Nephron progenitor cell (in vitro differentiated cells): ENCODE results near the gene IMPA2.

Source experiments
- DNase-seq: peaks from one replicate; pipeline ENCODE4 v3.0.0; 2021
- H3K27ac Mint-ChIP-seq: 2 replicates; pipeline ENCODE4 v1.8.0; 2021; ENCODE audit warnings: mild to moderate bottlenecking, moderate library complexity, mixed read lengths
- H3K27me3 Mint-ChIP-seq: 2 replicates; pipeline ENCODE4 v1.8.0; 2021; ENCODE audit warnings: mild to moderate bottlenecking, low read depth, mixed read lengths; ENCODE audit not compliant: poor library complexity
- H3K36me3 Mint-ChIP-seq: 2 replicates; pipeline ENCODE4 v1.8.0; 2021; ENCODE audit warnings: low read depth, mixed read lengths
- H3K4me1 Mint-ChIP-seq: 2 replicates; pipeline ENCODE4 v1.8.0; 2021; ENCODE audit warnings: mixed read lengths
- H3K4me3 Mint-ChIP-seq: 2 replicates; pipeline ENCODE4 v1.8.0; 2021; ENCODE audit warnings: mild to moderate bottlenecking, moderate library complexity, mixed read lengths
- H3K9me3 Mint-ChIP-seq: 2 replicates; pipeline ENCODE4 v1.8.0; 2021; ENCODE audit warnings: mild to moderate bottlenecking, moderate library complexity, mixed read lengths
- TF ChIP-seq, protein P1 (sequence below): fragments of 200-600 bp; sonication (generic); IDR thresholded peaks from 2 replicates; pipeline ENCODE4 v1.5.0; 2021; ENCODE audit warnings: antibody characterized with exemption

The IMPA2 gene

GRCh38 chr18:12007063-12007462 lies 25.8 kb downstream of the IMPA2 start:
- TF ChIP-seq, protein P1, sequence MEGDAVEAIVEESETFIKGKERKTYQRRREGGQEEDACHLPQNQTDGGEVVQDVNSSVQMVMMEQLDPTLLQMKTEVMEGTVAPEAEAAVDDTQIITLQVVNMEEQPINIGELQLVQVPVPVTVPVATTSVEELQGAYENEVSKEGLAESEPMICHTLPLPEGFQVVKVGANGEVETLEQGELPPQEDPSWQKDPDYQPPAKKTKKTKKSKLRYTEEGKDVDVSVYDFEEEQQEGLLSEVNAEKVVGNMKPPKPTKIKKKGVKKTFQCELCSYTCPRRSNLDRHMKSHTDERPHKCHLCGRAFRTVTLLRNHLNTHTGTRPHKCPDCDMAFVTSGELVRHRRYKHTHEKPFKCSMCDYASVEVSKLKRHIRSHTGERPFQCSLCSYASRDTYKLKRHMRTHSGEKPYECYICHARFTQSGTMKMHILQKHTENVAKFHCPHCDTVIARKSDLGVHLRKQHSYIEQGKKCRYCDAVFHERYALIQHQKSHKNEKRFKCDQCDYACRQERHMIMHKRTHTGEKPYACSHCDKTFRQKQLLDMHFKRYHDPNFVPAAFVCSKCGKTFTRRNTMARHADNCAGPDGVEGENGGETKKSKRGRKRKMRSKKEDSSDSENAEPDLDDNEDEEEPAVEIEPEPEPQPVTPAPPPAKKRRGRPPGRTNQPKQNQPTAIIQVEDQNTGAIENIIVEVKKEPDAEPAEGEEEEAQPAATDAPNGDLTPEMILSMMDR: no peak
- Mint-ChIP-seq H3K4me3 (no peak overlapping the region), H3K4me1 (peaks cover 46% of the 10 kb centered on the region), H3K27me3 (peaks cover 4% of the 10 kb centered on the region), H3K36me3 (peaks cover 27% of the 10 kb centered on the region), H3K27ac (no peak overlapping the region), H3K9me3 (no peaks in the 10 kb centered on the region)
- no peak for DNase-seq

DNA sequence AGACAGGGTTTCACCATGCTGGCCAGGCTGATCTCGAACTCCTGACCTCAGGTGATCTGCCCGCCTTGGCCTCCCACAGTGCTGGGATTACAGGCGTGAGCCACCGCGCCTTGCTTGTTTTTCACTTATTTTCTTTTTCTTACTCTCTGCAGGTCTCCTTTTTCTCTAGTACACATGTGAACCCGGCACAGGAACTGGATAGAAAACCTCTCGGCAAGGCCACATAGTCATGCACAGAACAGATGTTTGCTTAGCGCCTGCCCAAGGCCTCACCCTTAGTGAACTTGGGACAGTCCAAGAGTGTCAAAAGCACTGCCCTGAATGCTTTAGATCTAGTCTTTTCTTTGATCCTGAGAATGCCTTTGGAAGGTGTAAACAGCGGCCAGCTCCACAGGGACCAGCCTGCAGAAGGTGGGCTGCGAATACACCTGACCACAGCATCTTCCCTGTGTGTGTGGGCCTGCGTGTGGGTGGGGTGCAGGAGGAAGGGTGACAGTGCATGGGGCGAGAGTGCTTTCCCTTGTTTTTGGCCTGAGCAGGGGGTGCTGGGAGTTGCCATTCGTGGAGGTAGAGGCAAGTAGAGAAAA lies 27.0 kb downstream of the IMPA2 start:
- Mint-ChIP-seq H3K9me3 (no peaks in the 10 kb centered on the region), H3K4me1 (peaks cover 58% of the 10 kb centered on the region), H3K36me3 (peaks cover 27% of the 10 kb centered on the region), H3K27me3 (peaks cover 4% of the 10 kb centered on the region), H3K27ac (no peak overlapping the region), H3K4me3 (no peak overlapping the region)
- no peak for DNase-seq
- TF ChIP-seq, protein P1: no peak

DNA sequence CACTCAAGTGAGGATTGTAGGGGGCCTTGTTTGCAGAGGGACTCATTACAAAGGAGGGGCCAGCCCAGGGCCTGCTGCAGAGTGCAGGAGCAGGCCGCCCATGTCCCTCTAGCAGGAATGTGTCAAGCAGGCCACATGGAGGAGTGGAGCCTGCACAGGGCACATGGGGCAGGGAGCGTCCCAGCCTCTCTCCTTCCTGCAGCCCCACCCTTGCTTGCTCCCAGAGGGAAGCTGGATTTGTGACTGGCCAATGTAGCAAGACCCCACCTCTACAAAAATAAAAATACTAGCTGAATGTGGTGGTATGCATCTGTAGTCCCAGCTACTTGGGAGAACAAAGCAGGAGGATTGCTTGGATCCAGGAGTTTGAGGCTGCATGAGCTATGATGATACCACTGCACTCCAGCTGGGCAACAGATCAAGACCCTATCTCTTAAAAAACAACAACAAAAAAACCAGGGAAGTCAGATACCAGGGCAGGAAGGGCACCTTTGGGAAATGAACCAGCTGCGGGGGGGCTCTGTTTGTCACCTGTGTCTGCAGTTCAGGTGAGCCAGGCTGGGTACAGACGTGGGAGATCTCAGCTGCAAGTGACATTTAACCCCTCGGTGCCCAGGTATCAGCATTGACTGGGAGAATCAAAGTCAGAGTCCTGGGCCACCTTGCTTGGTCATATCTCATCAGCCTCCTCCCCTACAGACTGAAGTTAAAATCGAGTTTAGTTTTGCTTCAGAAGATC lies 27.7 kb downstream of the IMPA2 start:
- Mint-ChIP-seq H3K27me3 (peaks cover 4% of the 10 kb centered on the region), H3K27ac (no peak overlapping the region), H3K36me3 (peaks cover 27% of the 10 kb centered on the region), H3K4me1 (peaks cover 59% of the 10 kb centered on the region), H3K4me3 (no peak overlapping the region), H3K9me3 (no peaks in the 10 kb centered on the region)
- TF ChIP-seq, protein P1: no peak
- DNase-seq: no peak

- peaks cover 27% of the 10 kb centered on the region for H3K36me3 Mint-ChIP-seq
- no peak for DNase-seq
- peak overlapping the region; percentile 29 for H3K27ac Mint-ChIP-seq
- peaks cover 63% of the 10 kb centered on the region for H3K4me1 Mint-ChIP-seq
- H3K4me3 Mint-ChIP-seq: no peak overlapping the region
- H3K27me3 Mint-ChIP-seq: peaks cover 4% of the 10 kb centered on the region
- TF ChIP-seq, protein P1: no peak
- no peaks in the 10 kb centered on the region for H3K9me3 Mint-ChIP-seq
Observed at GRCh38 chr18:12009581-12010140, 28.4 kb downstream of the IMPA2 start.

GRCh38 chr18:12010187-12010802 lies 29.0 kb downstream of the IMPA2 start:
- Mint-ChIP-seq H3K4me1 (peaks cover 64% of the 10 kb centered on the region), H3K9me3 (no peaks in the 10 kb centered on the region), H3K4me3 (no peak overlapping the region), H3K27ac (no peak overlapping the region), H3K36me3 (peaks cover 27% of the 10 kb centered on the region), H3K27me3 (peaks cover 4% of the 10 kb centered on the region)
- no peak for DNase-seq
- TF ChIP-seq, protein P1: no peak
